Kidney epithelial cell (primary cell): ENCODE data around the gene TCAP. TPM values are rescaled to one million over a fixed set of nuclear protein-coding genes. Genes with fewer than 3 reads are reported as not detected.
"Not testable (repeated sequence)": the region's sequence is repeated elsewhere in the genome, so short reads cannot be mapped to it uniquely, and the experiment has no call there.

Experiments used
- DNase-seq: peaks from one replicate; pipeline ENCODE4 v3.0.0-alpha.2; 2010; ENCODE audit warnings: low read depth
- H3K27me3 ChIP-seq: 2 replicates; pipeline ENCODE4 v1.6.0; 2011; ENCODE audit warnings: low read length; ENCODE audit not compliant: control insufficient read depth, insufficient read depth
- H3K36me3 ChIP-seq: 2 replicates; pipeline ENCODE4 v1.5.1; 2011; ENCODE audit warnings: low read length; ENCODE audit not compliant: control insufficient read depth, insufficient read depth
- H3K4me3 ChIP-seq: 2 replicates; pipeline ENCODE4 v1.5.1; 2011; ENCODE audit warnings: low read depth, mild to moderate bottlenecking, control low read depth, low read length
- CTCF ChIP-seq: IDR thresholded peaks from 2 replicates; pipeline ENCODE4 v1.5.1; 2011; ENCODE audit warnings: mild to moderate bottlenecking, moderate library complexity, low read length, control low read depth, inconsistent platforms; ENCODE audit not compliant: insufficient read depth, poor library complexity, severe bottlenecking
- total RNA-seq: library from RNA; depleted of rRNA; stranded (reverse); fragments of >200 nt; gene quantifications from 2 replicates; pipeline ENCODE4 v1.2.3, GENCODE V29; 2015

TCAP gene
- total RNA-seq, 1 donor from 2014 or later: 0.84 TPM

- no peaks in the 10 kb centered on the region for H3K27me3 ChIP-seq
- H3K4me3 ChIP-seq: peak overlapping the region; percentile 82
- no peak for DNase-seq
- no peak for TF ChIP-seq CTCF
- H3K36me3 ChIP-seq: no peaks in the 10 kb centered on the region
Measured at GRCh38 chr17:39688945-39689344, 23.8 kb downstream of the TCAP start.

GRCh38 chr17:39694593-39694992 lies 29.4 kb downstream of the TCAP start:
- no peak overlapping the region for H3K4me3 ChIP-seq
- TF ChIP-seq CTCF: no peak
- H3K27me3 ChIP-seq: no peaks in the 10 kb centered on the region
- H3K36me3 ChIP-seq: no peaks in the 10 kb centered on the region
- DNase-seq: no peak

DNA sequence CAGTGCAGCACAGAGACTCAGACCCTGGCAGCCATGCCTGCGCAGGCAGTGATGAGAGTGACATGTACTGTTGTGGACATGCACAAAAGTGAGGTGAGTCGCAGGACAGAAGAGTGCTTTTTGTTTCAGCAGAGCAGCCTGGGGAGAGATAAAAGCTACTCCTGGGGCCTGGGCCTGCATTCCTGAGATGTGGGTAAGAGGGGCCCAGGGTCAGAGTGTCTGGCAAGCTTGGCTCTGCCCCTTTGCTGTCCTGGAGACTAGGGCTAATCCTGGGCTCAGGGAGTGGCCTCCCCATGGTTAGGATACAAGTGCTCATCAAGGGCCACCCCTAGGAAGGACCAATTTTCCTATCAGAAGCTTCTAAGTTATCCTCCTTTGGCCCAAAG lies 29.9 kb downstream of the TCAP start:
- TF ChIP-seq CTCF: no peak
- Histone ChIP-seq H3K36me3 (no peaks in the 10 kb centered on the region), H3K27me3 (no peaks in the 10 kb centered on the region), H3K4me3 (no peak overlapping the region)
- no peak for DNase-seq

GRCh38 chr17:39696731-39697130 lies 31.6 kb downstream of the TCAP start:
- TF ChIP-seq CTCF: no peak
- H3K36me3 ChIP-seq: no peaks in the 10 kb centered on the region
- H3K27me3 ChIP-seq: no peaks in the 10 kb centered on the region
- H3K4me3 ChIP-seq: no peak overlapping the region
- no peak for DNase-seq

DNA sequence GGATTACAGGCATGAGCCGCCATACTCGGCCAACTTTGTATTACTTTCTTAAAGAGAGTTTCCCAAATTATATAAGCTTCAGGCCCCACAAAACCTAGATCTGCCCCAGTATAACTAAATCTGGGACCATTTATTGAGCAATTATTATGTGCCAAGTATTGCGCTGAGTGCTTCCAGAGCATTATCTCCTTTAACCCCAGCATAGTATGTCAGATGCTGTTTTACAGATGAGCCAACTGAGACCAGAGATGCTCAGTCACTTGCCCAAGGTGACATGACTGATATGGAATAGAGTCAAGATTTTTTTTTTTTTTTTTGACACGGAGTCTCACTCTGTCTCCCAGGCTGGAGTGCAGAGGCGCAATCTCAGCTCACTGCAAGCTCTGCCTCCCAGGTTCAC lies 32.8 kb downstream of the TCAP start:
- H3K27me3 ChIP-seq: no peaks in the 10 kb centered on the region
- DNase-seq: no peak

GRCh38 chr17:39699157-39699817 lies 34.1 kb downstream of the TCAP start:
- DNase-seq, H3K27me3 ChIP-seq, H3K36me3 ChIP-seq: not testable (repeated sequence)
- peak overlapping the region; percentile 73 for H3K4me3 ChIP-seq

More for the DNA sequence above, 32.8 kb downstream of the TCAP start:
- no peak for TF ChIP-seq CTCF
- Histone ChIP-seq H3K4me3 (no peak overlapping the region), H3K36me3 (no peaks in the 10 kb centered on the region)
